HG02588 (cell line): ENCODE measurements around the gene GLP2R.
"Not testable (repeated sequence)": the region's sequence is repeated elsewhere in the genome, so short reads cannot be mapped to it uniquely, and the experiment has no call there.

Experiments used
- ATAC-seq: cut with Tn5 transposase; IDR thresholded peaks from one replicate; pipeline ENCODE4 v1.9.1; 2021; ENCODE audit warnings: mild to moderate bottlenecking, moderate library complexity; ENCODE audit not compliant: unreplicated experiment

Gene GLP2R

GRCh38 chr17:9918352-9918751 is 92.6 kb downstream of the GLP2R start:
- no peak for ATAC-seq

- ATAC-seq, result no peak
These were observed 93.2 kb downstream of the GLP2R start for GRCh38 chr17:9918804-9919352.

GRCh38 chr17:9921216-9921615 is 95.5 kb downstream of the GLP2R start:
- ATAC-seq, result not testable (repeated sequence)

- ATAC-seq, result no peak
These were observed 96.5 kb downstream of the GLP2R start for GRCh38 chr17:9922012-9922848.

GRCh38 chr17:9924735-9925191 is 99.0 kb downstream of the GLP2R start:
- no peak for ATAC-seq

GRCh38 chr17:9925457-9925856 is 99.7 kb downstream of the GLP2R start:
- ATAC-seq, result no peak

- ATAC-seq, result no peak
These were observed 100.6 kb downstream of the GLP2R start for GRCh38 chr17:9926150-9926804.

GRCh38 chr17:9928601-9929333 is 103.0 kb downstream of the GLP2R start:
- ATAC-seq, result no peak

GRCh38 chr17:9929871-9930270 is 104.1 kb downstream of the GLP2R start:
- ATAC-seq, result no peak

GRCh38 chr17:9931144-9931741 is 105.5 kb downstream of the GLP2R start:
- ATAC-seq, result no peak

- no peak for ATAC-seq
These were observed 106.8 kb downstream of the GLP2R start for GRCh38 chr17:9932491-9932890.

GRCh38 chr17:9934331-9934730 is 108.6 kb downstream of the GLP2R start:
- no peak for ATAC-seq

- no peak for ATAC-seq
These were observed 109.7 kb downstream of the GLP2R start for GRCh38 chr17:9935408-9935807.

GRCh38 chr17:9936095-9936494 is 110.4 kb downstream of the GLP2R start:
- no peak for ATAC-seq

GRCh38 chr17:9937241-9937761 is 111.6 kb downstream of the GLP2R start:
- ATAC-seq, result no peak

GRCh38 chr17:9937901-9938300 is 112.2 kb downstream of the GLP2R start:
- ATAC-seq, result no peak

- ATAC-seq, result no peak
These were observed 113.0 kb downstream of the GLP2R start for GRCh38 chr17:9938764-9939163.

GRCh38 chr17:9940841-9941240 is 115.1 kb downstream of the GLP2R start:
- no peak for ATAC-seq

GRCh38 chr17:9941305-9941704 is 115.6 kb downstream of the GLP2R start:
- ATAC-seq, result no peak
